Measurements from ENCODE around the gene UBE2E1. TPM values are rescaled to one million over a fixed set of nuclear protein-coding genes. Genes with fewer than 3 reads are reported as not detected.

The UBE2E1 gene
- total RNA-seq, 1 donor from 2014 or later: 72.6 TPM

- Mint-ChIP-seq H3K4me3 (peak overlapping the region; percentile 39), H3K27me3 (peaks cover 4% of the 10 kb centered on the region), H3K4me1 (peaks cover 31% of the 10 kb centered on the region), H3K9me3 (no peaks in the 10 kb centered on the region), H3K27ac (no peak overlapping the region), H3K36me3 (ENCODE audit: low read depth) (peaks cover 55% of the 10 kb centered on the region)
- DNase-seq: no peak
- intact Hi-C loops (cut with micrococcal nuclease): loop anchor here (10.0 kb wide), 1 partner anchor 1865 kb away; the partner anchor contains the start of gene NGLY1
Observed at GRCh38 chr3:23919628-23920027, 113.9 kb downstream of the UBE2E1 start.

GRCh38 chr3:23920151-23920655 is 114.4 kb downstream of the UBE2E1 start:
- DNase-seq: no peak
- H3K4me1 Mint-ChIP-seq: peaks cover 27% of the 10 kb centered on the region
- H3K9me3 Mint-ChIP-seq: no peaks in the 10 kb centered on the region
- H3K36me3 Mint-ChIP-seq (ENCODE audit: low read depth): peaks cover 53% of the 10 kb centered on the region
- no peak overlapping the region for H3K27ac Mint-ChIP-seq
- intact Hi-C loops (cut with micrococcal nuclease): no loop called here
- peaks cover 4% of the 10 kb centered on the region for H3K27me3 Mint-ChIP-seq
- H3K4me3 Mint-ChIP-seq: peak overlapping the region; percentile 39

GRCh38 chr3:23921052-23921511 is 115.3 kb downstream of the UBE2E1 start:
- Mint-ChIP-seq H3K27ac (no peak overlapping the region), H3K4me1 (peaks cover 20% of the 10 kb centered on the region), H3K36me3 (ENCODE audit: low read depth) (peaks cover 53% of the 10 kb centered on the region), H3K9me3 (no peaks in the 10 kb centered on the region), H3K27me3 (no peaks in the 10 kb centered on the region), H3K4me3 (no peak overlapping the region)
- DNase-seq: no peak
- intact Hi-C loops (cut with micrococcal nuclease): no loop called here

- intact Hi-C loops (cut with micrococcal nuclease): no loop called here
- H3K27ac Mint-ChIP-seq: no peak overlapping the region
Observed at GRCh38 chr3:23923786-23924185, 118.0 kb downstream of the UBE2E1 start.

GRCh38 chr3:23926246-23926645 is 120.5 kb downstream of the UBE2E1 start:
- DNase-seq: no peak
- Mint-ChIP-seq H3K27ac (no peak overlapping the region), H3K27me3 (peaks cover 7% of the 10 kb centered on the region), H3K9me3 (no peaks in the 10 kb centered on the region), H3K36me3 (ENCODE audit: low read depth) (peaks cover 9% of the 10 kb centered on the region), H3K4me3 (no peak overlapping the region), H3K4me1 (no peaks in the 10 kb centered on the region)
- intact Hi-C loops (cut with micrococcal nuclease): no loop called here

More at GRCh38 chr3:23923786-23924185, 118.0 kb downstream of the UBE2E1 start:
- Mint-ChIP-seq H3K27me3 (peaks cover 1% of the 10 kb centered on the region), H3K4me3 (no peak overlapping the region), H3K4me1 (peaks cover 9% of the 10 kb centered on the region), H3K9me3 (no peaks in the 10 kb centered on the region), H3K36me3 (ENCODE audit: low read depth) (peaks cover 32% of the 10 kb centered on the region)
- DNase-seq: no peak

GRCh38 chr3:23926736-23927135 is 121.0 kb downstream of the UBE2E1 start:
- H3K4me3 Mint-ChIP-seq: no peak overlapping the region
- intact Hi-C loops (cut with micrococcal nuclease): no loop called here
- peaks cover 10% of the 10 kb centered on the region for H3K27me3 Mint-ChIP-seq
- H3K4me1 Mint-ChIP-seq: peaks cover 2% of the 10 kb centered on the region
- H3K36me3 Mint-ChIP-seq (ENCODE audit: low read depth): peaks cover 4% of the 10 kb centered on the region
- H3K9me3 Mint-ChIP-seq: no peaks in the 10 kb centered on the region
- no peak for DNase-seq
- H3K27ac Mint-ChIP-seq: no peak overlapping the region

GRCh38 chr3:23928524-23928923 is 122.8 kb downstream of the UBE2E1 start:
- H3K9me3 Mint-ChIP-seq: no peaks in the 10 kb centered on the region
- peaks cover 2% of the 10 kb centered on the region for H3K4me1 Mint-ChIP-seq
- H3K4me3 Mint-ChIP-seq: no peak overlapping the region
- H3K27ac Mint-ChIP-seq: no peak overlapping the region
- no peaks in the 10 kb centered on the region for H3K36me3 Mint-ChIP-seq (ENCODE audit: low read depth)
- intact Hi-C loops (cut with micrococcal nuclease): no loop called here
- peaks cover 14% of the 10 kb centered on the region for H3K27me3 Mint-ChIP-seq
- DNase-seq: no peak

GRCh38 chr3:23931597-23931996 is 125.8 kb downstream of the UBE2E1 start:
- Mint-ChIP-seq H3K9me3 (no peaks in the 10 kb centered on the region), H3K4me1 (peaks cover 2% of the 10 kb centered on the region), H3K4me3 (no peak overlapping the region), H3K27me3 (peaks cover 16% of the 10 kb centered on the region), H3K36me3 (ENCODE audit: low read depth) (no peaks in the 10 kb centered on the region), H3K27ac (no peak overlapping the region)
- no peak for DNase-seq
- intact Hi-C loops (cut with micrococcal nuclease): no loop called here

GRCh38 chr3:23932571-23932970 is 126.8 kb downstream of the UBE2E1 start:
- Mint-ChIP-seq H3K4me3 (no peak overlapping the region), H3K27ac (no peak overlapping the region), H3K27me3 (peaks cover 22% of the 10 kb centered on the region), H3K9me3 (no peaks in the 10 kb centered on the region), H3K36me3 (ENCODE audit: low read depth) (no peaks in the 10 kb centered on the region), H3K4me1 (peaks cover 2% of the 10 kb centered on the region)
- intact Hi-C loops (cut with micrococcal nuclease): no loop called here
- no peak for DNase-seq

- no peaks in the 10 kb centered on the region for H3K9me3 Mint-ChIP-seq
- intact Hi-C loops (cut with micrococcal nuclease): no loop called here
- H3K4me3 Mint-ChIP-seq: no peak overlapping the region
- peaks cover 2% of the 10 kb centered on the region for H3K4me1 Mint-ChIP-seq
- H3K27me3 Mint-ChIP-seq: peaks cover 24% of the 10 kb centered on the region
- H3K27ac Mint-ChIP-seq: no peak overlapping the region
- no peaks in the 10 kb centered on the region for H3K36me3 Mint-ChIP-seq (ENCODE audit: low read depth)
- no peak for DNase-seq
Observed at GRCh38 chr3:23934253-23934652, 128.5 kb downstream of the UBE2E1 start.

GRCh38 chr3:23937296-23937695 is 131.5 kb downstream of the UBE2E1 start:
- no peaks in the 10 kb centered on the region for H3K4me1 Mint-ChIP-seq
- no peaks in the 10 kb centered on the region for H3K36me3 Mint-ChIP-seq (ENCODE audit: low read depth)
- H3K27ac Mint-ChIP-seq: no peak overlapping the region
- peaks cover 23% of the 10 kb centered on the region for H3K27me3 Mint-ChIP-seq
- no peak for DNase-seq
- intact Hi-C loops (cut with micrococcal nuclease): no loop called here
- no peaks in the 10 kb centered on the region for H3K9me3 Mint-ChIP-seq
- no peak overlapping the region for H3K4me3 Mint-ChIP-seq

GRCh38 chr3:23938688-23939087 is 132.9 kb downstream of the UBE2E1 start:
- H3K27ac Mint-ChIP-seq: no peak overlapping the region
- H3K9me3 Mint-ChIP-seq: no peaks in the 10 kb centered on the region

GRCh38 chr3:23940775-23941174 is 135.0 kb downstream of the UBE2E1 start:
- Mint-ChIP-seq H3K27me3 (peaks cover 38% of the 10 kb centered on the region), H3K4me1 (peaks cover 5% of the 10 kb centered on the region), H3K4me3 (no peak overlapping the region), H3K27ac (no peak overlapping the region), H3K36me3 (ENCODE audit: low read depth) (no peaks in the 10 kb centered on the region), H3K9me3 (no peaks in the 10 kb centered on the region)
- no peak for DNase-seq
- intact Hi-C loops (cut with micrococcal nuclease): no loop called here

More at GRCh38 chr3:23938688-23939087, 132.9 kb downstream of the UBE2E1 start:
- Mint-ChIP-seq H3K4me3 (no peak overlapping the region), H3K36me3 (ENCODE audit: low read depth) (no peaks in the 10 kb centered on the region), H3K4me1 (no peaks in the 10 kb centered on the region), H3K27me3 (peaks cover 32% of the 10 kb centered on the region)
- DNase-seq: no peak
- intact Hi-C loops (cut with micrococcal nuclease): no loop called here
